NCI-H2171 treated with DMSO at 0.1 percent for 48 hours (cell line): ENCODE measurements around the gene TLCD3B.
A peak's percentile ranks its signal among the peaks of the same experiment; 100 is the strongest.
"Not testable (repeated sequence)": the region's sequence is repeated elsewhere in the genome, so short reads cannot be mapped to it uniquely, and the experiment has no call there.

Experiments
- DNase-seq: peaks from one replicate; lab custom pipeline; 2025; lab: John Stamatoyannopoulos, UW

TLCD3B gene

DNA sequence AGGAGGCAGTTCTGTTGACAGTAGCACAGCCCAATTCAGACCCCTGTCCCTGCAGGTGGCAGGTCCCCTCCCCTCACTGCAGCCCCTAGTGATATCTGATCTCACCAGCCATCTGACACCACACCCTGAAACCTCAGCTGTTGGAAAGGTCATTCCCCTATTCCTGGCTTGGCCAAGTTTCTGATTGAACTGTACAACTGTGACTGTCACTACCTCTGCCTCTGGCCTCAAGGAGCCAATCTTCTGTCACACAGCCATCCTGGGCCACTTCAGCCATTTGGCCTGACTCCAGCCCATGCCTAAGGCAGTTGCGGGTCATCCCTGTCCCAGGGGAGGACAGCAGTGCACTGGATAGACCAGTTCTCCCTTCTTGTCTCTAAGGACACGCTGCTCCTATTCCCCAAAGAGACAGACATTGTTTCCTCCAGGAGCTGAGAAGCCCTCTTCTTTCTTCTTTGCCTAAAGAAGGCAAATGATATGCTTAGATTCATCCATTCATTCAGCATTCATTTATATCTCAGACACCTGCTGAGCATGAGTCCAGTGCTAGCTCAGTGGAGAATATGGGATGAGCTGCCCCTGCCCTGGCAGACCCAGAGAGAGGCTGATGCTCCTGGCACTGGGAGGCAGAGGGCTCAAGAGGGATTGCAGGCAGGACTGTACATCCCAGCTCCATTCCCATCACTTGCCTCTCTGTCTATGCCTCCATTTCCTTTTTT is 29.9 kb upstream of the TLCD3B start:
- DNase-seq = peak; percentile 63

GRCh38 chr16:30060346-30060745 is 29.3 kb upstream of the TLCD3B start:
- DNase-seq = no peak

GRCh38 chr16:30054959-30055553 is 24.0 kb upstream of the TLCD3B start:
- peak; percentile 86 for DNase-seq

GRCh38 chr16:30054451-30054850 is 23.4 kb upstream of the TLCD3B start:
- DNase-seq = peak; percentile 16

DNA sequence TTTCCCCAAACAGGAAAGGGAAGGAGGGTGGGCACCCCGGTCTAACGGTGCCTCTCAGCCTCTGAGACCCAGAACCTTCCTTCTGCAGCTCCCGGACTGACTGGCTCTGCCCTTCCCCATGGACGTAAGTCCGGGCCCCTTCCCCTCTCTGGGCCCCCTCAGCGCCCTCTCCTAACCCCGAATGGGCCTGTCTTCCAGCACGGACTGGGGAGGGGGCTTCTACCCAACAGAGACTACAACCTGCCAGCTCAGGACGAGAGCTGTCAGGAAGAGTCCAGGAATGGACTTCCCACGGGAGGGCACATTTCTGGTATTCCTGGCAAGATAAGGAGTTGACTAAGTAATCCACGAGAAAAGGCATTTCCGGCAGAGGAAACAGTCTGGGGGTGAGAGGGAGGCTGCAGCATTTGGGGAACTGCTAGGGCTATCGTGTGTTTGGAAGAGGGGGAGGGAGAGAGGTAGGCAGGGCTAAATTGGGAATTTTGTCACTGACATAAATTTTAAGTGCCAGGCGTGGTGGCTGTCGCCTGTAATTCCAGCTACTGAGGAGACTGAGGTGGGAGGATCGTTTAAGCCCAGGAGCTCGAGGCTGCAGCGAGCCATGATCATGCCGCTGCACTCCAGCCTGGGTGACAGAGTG is 22.4 kb upstream of the TLCD3B start:
- no peak for DNase-seq

- DNase-seq = peak; percentile 86
These were observed 21.8 kb upstream of the TLCD3B start for GRCh38 chr16:30052671-30053372.

DNA sequence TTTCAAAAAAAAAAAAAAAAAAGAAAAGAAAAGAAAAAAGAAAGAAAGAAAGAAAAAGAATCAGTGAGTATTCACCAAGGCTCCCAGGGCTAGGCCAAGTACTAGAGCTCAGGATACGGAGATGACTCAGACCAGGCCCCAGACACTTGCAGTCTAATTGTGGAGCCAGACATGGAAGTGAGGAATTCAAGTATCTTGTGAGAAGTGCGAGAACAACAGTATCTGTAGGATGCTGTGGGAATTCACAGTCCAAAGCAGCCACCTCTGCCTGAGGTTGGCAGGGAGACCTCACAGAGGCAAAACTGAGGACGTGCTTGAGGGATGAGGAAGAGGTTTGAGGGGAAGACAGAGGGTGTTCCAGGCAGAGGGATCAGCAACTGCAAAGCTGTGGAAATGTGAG is 20.4 kb upstream of the TLCD3B start:
- no peak for DNase-seq

GRCh38 chr16:30049871-30050270 is 18.8 kb upstream of the TLCD3B start:
- no peak for DNase-seq

DNA sequence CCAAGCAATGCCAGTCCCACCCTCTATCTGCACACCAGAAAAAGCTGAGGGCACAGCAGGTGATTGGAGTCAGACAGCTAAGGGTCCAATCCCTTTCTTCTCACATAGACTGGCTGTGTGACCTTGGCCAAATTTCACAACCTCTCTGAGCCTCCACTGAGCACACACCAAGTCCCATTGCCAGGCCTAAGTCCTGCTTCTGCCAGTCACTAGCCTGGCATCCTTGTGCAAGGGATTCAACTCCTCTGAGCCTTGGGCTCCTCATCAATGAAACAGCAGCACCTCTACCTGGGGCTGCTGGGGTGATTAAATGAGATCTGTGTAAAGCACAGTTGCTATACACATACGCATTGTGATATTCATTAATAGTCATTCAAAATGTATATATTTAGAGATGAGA is 15.5 kb upstream of the TLCD3B start:
- no peak for DNase-seq

GRCh38 chr16:30046178-30046577 is 15.1 kb upstream of the TLCD3B start:
- DNase-seq = no peak

DNA sequence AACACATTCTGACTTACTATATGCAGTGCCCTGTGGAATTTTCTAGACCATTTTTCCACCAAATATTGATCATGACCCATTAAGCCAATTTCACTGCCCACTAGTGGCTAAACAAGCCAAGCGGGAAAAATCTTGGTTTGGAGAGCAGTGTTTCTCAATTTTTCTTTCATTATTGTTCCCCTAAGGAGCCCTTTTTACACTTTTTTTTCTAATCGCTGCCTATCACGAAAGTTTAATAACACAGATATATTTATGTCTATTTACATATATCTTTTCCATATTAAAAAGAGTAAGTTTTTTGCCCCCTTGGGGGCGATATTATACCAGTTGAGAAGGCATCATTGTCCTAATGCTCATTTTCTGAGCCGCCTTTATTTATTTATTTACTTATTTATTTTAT is 10.8 kb upstream of the TLCD3B start:
- no peak for DNase-seq

GRCh38 chr16:30040690-30041089 is 9.6 kb upstream of the TLCD3B start:
- DNase-seq = not testable (repeated sequence)

DNA sequence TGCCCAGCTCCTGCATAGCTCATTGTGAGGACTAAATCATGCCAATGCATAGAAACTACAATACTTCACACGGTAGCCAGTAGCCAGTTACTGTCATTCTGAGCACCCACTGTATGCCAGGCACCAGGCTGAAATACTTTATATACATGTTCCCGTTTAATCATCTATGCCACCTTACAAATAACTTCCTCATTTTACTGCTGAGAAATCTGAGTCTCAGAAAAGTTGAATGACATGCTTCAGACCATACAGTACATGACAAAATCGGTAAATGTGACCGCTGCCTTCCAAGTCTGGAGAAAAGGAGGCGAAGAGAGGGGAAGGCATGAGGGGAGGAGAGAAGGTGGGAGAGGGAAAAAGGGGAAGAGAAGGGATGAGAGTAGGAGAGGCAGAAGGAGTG is 9.2 kb upstream of the TLCD3B start:
- no peak for DNase-seq

- DNase-seq = no peak
These were observed 2.2 kb upstream of the TLCD3B start for GRCh38 chr16:30033270-30033669.

- peak; percentile 85 for DNase-seq
These were observed 1.2 kb upstream of the TLCD3B start for GRCh38 chr16:30032083-30032819.

GRCh38 chr16:30031477-30031918 is 427 bp upstream of the TLCD3B start:
- DNase-seq = no peak

- DNase-seq = peak; percentile 50
These were observed 923 bp downstream of the TLCD3B start for GRCh38 chr16:30030011-30030685.

- no peak for DNase-seq
These were observed 2.5 kb downstream of the TLCD3B start for GRCh38 chr16:30028438-30029076.

- peak; percentile 91 for DNase-seq
These were observed 3.3 kb downstream of the TLCD3B start for GRCh38 chr16:30027588-30028437.

DNA sequence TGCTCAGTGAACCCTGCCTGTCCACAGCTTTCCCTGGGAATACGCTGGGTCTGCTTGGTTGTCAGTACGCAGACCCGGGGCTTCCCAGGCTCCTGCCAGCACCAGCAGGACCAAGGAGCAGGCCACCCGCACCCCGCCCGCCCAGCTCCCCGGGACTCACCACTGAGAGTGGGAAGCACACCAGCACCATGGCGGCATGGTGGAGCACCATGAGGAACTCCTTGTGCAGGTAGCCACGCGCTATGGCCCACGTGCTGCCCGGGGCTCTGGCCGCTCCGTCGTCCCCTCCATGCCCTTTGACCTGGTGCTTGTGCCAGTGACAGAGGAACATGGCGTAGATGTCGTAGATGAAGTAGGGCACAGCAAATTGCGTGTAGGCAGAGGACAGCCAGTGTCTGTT is 4.6 kb downstream of the TLCD3B start:
- DNase-seq = no peak
